PC-9 (cell line): Measurements from ENCODE around the gene SBF1.

Source experiments
- CTCF ChIP-seq: fragments of 200-600 bp; sonication (generic); conservative IDR thresholded peaks from 2 replicates; pipeline ENCODE4 v1.6.1; 2017; ENCODE audit warnings: mixed run types, antibody characterized with exemption, mild to moderate bottlenecking, moderate library complexity
- EZH2 ChIP-seq: fragments of 200-600 bp; sonication (generic); IDR thresholded peaks from 2 replicates; pipeline ENCODE4 v1.8.0; 2017; ENCODE audit warnings: antibody characterized with exemption, low read depth

GRCh38 chr22:50423956-50424355 is 50.9 kb downstream of the SBF1 start:
- TF ChIP-seq CTCF, result no peak
- TF ChIP-seq EZH2, result no peak
